IPS-11a (cell line): ENCODE measurements around the gene ENO3.
"Not testable (repeated sequence)": the region's sequence is repeated elsewhere in the genome, so short reads cannot be mapped to it uniquely, and the experiment has no call there.

ENCODE experiments used
- H3K4me3 ChIP-seq: one replicate; pipeline ENCODE4 v1.5.1; 2013; ENCODE audit warnings: low read depth, low read length, control low read depth

ENO3 gene

DNA sequence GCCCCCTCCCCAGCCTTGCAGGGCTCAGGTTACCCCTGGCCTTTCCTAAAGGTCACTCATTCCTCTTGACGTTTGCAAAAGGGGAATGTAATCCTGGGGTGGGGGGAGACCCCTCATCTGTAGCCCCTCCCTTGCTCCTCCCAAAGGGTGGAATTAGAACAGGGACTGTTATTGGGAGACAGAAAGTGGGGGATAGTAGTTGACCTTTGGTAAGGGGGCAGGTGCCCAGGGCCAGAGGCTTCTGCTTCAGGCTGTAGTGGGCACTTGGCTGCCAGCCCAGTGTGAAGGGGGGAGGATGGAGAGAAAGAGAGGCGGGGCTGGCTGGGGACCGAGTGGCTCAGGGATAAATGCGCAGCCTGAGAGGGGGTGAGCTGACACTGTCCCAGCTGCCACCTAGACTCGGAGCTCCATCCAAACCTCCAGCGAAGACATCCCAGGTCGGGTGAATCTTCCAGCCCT, at the start of gene ENO3:
Gene ENO3, plus strand, starts transcription at position 374 of the 459 bp plus-strand sequence. CDS start 711 bp downstream, outside the sequence.
- H3K4me3 ChIP-seq, result peak within 1 kb of the TSS; percentile 67

DNA sequence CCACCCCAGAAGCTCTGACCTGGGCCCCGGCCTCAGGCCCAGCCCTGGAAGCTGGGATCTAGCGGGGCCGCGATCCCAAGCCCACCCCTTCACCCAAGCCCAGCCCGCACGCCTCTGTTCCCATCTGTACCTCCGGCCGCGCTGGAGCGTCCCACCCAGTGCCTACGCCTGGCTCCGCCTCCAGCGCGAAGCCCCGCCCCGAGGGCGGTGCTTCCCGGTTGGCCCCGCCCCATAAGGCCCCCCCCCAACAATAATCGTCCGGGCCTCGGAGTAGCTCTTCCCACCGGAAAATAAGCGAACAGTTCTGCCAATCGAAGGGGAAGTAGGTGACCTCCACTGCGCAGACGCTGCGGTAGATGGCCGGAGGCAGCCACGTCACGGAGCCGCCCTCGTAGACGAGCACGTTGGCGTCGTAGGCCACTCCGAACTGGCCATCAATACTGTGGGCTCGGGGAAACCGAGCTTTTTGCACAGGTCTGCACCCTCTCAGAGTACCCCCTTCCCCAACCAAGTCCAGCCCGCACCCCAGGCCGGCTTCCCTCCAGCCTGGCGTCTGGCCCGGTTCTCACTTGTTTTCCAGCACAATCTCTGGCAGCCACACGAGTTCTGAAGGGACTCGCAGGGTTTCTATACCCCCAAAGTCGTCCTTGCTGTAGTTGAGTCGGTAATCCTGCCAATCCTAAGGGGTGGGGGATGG, 49.1 kb upstream of the ENO3 start:
- H3K4me3 ChIP-seq, result no peak overlapping the region

DNA sequence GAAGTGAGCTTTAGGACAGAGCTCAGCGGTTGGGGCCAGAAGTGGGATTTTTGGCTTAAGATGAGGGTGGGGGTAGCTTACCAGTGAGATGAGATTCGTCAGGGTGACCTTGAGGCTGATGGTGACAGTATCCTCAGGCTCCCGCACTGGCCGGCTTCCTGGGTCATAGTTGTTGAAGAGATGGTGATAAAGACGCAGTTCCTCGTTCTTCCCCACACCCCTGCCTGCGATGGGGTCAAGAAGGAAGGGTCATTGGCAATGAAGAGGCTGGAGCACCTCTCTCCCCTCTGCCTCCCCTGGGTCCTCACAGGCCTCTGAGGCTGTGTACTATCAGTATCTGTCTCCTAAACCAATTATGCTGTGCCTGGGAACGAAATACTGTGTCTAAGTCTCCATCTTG, 48.4 kb upstream of the ENO3 start:
- H3K4me3 ChIP-seq, result no peak overlapping the region

DNA sequence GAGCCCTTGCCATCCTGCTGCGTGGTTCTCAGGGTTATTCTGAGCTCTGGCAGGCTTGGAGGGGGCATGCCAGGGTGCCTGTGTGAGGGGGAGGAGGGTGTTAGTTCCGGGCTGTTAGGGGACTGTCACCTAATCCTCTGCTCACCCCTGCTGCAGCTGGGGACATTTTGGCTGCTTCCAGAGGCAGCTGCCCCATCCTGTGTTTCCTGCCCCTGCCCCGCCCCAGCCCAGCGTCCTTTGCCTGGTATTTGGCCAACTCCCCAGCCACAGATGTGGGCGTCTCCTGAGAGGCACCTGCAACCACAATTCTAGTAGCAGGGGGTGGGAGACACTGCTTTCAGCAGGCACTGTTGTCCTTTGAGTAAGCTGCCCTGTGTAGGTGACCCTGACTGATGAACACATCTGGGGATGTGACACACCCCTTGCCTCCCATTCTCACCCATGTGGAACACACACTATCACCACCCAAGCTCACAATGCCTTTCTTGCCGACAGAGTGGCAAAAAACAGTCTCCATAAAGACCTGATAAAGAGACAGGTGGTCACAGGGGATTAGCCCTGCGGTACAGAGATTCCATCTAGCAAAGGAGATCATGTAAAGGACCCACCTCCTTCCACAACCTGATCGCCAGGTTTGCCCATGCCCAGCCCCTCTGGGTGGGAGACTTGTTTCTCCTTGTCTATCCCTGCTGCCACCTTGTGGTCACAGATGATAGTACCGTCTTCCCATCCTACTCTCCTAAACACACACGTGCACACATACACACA, 47.7 kb upstream of the ENO3 start, which contains the start of gene CHRNE:
Gene CHRNE, minus strand, starts transcription at position 48 of the 768 bp plus-strand sequence. Its CDS starts 35 bp downstream, at position 13.
- H3K4me3 ChIP-seq, result no peak within 1 kb of the TSS

DNA sequence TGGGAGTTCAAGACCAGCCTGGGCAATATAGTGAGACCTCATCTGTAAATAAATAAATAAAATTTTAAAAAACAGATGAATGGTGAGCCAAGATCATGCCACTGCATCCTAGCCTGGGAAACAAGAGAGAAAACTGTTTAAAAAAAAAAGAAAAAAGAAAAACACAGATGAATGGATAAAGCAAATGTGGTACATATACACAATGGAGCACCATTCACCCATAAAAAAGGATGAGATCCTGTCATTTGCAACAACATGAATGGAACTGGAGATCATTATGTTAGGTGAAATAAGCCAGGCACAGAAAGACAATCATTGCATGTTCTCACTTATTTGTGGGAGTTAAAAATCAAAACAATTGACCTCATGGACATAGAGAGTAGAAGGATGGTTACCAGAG, 44.3 kb upstream of the ENO3 start:
- not testable (repeated sequence) for H3K4me3 ChIP-seq

DNA sequence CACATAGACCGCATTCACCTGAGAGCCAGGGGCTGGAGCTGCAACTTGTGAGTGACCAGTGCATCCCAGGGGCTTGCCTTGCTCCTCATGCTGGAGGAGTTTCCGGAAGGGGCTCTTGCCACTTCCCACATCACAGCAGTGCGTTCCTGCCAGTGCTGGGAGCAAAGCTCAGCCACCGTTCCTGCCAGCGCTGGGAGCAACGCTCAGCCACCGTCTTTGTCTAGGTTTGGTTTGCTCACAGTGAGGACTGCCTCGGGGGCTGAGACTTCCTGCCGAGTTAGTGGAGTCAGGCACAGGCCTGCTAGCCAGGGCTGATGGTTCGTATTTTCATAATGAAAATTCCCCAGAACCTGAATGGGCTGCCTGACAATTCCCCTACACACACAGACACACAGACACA, 42.6 kb upstream of the ENO3 start:
- no peak overlapping the region for H3K4me3 ChIP-seq

DNA sequence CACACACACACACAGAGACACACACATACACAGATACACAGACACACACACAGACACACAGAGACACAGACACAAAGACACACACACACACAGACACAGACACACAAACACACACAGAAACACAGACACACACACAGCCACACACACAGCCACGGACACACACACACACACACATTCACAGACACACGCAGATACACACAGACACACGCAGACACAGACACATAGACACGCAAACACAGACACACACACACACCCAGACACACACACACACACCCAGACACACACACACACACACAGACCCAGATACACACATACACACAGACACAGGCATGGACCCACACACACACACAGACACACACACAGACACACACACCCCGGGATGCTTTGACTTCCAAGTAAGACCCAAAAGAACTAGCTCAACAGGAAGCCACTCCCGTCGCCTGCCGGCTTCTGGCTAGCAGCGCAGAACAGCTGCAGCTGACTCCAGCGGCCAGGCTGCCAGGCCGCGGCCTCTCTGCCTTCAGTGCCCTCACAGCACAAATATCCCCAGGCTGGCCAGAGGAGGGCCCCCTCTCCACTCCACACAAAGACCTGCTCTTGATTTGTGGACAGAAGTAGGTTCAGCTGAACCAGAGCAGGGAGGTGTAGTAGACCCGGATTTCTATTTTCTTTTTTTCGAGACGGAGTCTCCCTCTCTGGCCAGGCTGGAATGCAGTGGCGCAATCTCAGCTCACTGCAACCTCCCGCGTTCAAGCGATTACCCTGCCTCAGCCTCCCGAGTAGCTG, 42.0 kb upstream of the ENO3 start:
- H3K4me3 ChIP-seq, result no peak overlapping the region

DNA sequence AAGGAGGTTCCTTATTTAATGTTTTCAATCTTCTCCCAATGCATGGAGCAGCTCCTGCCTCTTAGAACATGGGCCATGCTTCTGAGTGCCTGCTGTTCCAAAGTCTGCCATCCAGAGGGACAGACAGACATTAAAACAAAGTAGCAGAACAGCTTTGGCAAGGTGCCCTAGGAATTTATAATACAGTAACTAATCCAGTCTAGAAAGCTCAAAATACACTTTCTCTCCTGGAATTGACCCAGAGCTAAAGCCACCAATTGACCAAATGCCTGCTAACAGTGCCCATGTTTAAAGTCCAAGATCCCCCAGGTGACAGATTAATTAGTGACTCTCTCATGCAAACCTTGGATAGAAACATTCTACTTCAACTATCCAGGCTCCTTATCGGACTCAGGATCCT, 36.9 kb upstream of the ENO3 start:
- no peak overlapping the region for H3K4me3 ChIP-seq

DNA sequence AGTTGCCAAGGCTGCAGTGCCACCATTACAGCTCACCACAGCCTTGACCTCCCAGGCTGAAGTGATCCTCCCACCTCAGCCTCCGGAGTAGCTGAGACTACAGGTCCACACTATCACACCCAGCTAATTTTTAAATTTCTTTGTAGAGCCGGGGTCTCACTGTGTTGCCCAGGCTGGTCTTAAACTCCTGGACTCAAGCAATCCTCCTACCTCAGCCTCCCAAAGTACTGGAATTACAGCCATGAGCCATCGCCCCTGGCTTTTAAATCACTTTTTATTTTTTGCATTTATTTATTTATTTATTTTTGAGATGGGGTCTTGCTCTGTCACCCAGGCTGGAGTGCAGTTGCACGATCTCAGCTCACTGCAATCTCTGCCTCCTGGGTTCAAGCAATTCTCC, 36.4 kb upstream of the ENO3 start:
- not testable (repeated sequence) for H3K4me3 ChIP-seq

DNA sequence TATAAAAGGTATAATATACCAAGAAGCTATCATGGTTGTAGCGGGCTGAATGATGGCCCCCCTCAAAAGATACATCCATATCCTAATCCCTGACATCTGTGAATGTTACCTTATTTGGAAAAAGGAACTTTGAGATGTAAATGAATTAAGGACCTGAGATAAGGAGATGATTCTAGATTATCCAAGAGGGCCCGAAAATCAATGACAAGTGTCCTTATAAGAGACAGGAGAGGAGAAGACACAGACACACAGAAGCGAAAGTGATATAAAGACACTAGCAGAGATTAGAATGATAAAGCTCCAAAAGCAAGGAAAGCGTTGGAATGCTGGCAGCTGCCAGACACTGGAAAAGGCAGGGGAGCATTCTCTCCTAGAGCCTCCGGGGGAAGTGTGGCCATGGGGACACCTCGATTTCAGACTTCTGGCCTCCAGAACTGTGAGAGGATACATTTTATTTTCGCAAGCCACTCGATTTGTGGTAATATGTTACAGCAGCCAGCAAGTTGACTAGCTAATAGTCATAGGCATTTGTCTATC, 31.3 kb upstream of the ENO3 start:
- H3K4me3 ChIP-seq, result no peak overlapping the region

DNA sequence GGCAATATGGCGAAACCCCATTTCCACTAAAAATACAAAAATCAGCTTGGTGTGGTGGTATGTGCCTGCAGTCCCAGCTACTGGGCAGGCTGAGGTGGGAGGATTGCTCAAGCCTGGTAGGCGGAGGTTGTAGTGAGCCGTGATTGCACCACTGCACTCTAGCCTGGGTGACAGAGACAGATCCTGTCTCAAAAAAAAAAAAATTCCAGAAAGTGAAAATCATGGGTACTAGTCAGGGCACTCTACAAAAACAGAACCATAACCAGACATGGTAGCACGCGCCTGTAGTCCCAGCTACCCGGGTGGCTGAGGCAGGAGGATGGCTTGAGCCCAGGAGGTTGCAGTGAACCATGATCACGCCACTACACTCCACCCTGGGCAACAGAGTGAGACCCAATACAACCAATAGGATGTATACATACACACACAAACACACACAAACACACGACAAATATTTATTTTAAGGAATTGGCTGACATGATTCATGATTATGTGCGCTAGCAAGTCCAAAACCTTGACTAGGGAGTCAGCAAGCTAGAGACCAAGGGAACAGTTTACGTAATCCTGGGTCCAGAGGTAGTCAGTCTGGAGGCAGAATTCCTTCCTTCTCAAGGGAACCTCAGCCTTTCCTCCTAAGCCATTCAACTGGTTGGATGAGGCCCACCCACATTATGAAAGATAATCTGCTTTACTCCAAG, 30.4 kb upstream of the ENO3 start:
- no peak overlapping the region for H3K4me3 ChIP-seq

DNA sequence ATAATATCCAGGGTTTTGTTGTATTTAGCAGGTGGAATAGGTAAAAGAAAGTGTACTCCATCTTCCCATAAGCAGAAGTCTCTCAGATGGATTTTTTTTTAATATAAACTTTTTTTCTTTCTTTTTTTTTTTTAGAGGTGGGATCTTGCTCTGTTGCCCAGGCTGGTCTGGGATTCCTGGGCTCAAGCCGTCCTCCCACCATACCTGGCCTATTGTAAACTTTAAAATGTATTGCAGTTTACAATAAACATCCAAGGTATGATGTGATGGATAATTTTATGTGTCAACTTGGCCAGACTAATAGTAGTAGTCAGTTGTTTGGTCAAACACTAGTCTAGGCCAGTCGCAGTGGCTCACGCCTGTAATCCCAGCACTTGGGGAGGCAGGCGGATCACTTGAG, 29.6 kb upstream of the ENO3 start:
- H3K4me3 ChIP-seq, result no peak overlapping the region

DNA sequence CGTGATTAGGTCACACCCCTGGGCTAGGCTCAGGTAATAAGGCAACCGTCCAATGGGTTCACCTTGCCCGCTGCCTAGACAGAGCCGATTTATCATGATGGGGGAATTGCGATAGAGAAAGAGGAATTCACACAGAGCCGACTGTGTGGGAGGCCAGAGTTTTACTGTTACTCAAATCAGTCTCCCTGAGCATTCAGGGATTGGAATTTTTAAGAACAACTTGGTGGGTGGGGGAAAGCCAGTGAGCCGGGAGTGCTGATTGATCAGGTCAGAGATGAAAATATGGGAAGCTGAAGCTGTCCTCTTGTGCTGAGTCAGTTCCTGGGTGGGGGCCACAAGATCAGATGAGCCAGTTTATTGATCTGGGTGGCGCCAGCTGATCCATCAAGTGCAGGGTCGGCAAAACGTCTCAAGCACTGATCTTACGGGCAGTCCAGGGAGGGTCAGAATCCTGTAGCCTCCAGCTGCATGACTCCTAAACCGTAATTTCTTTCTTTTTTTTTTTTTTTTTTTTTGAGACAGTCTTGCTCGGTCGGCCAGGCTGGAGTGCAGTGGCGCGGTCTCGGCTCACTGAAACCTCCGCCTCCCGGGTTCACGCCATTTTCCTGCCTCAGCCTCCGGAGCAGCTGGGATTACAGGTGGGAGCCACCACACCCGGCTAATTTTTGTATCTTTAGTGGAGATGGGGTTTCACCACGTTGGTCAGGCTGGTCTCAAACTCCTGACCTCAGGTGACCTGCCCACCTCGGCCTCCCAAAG, 24.2 kb upstream of the ENO3 start:
- H3K4me3 ChIP-seq, result not testable (repeated sequence)

DNA sequence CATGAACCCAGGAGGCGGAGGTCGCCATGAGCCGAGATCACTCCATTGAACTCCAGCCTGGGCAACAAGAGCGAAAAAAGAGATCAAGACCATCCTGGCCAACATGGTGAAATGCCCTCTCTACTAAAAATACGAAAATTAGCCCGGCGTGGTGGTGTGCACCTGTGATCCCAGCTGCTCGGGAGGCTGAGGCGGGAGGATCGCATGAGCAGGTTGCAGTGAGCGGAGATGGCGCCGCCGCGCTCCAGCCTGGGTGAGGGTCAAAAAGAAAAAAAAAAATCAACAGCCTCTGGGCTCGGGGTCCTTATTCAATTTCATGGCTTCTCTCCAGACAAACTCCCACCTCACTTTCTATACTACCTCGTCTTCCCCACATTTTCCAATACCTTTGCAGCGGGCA, 22.0 kb upstream of the ENO3 start:
- H3K4me3 ChIP-seq, result no peak overlapping the region

DNA sequence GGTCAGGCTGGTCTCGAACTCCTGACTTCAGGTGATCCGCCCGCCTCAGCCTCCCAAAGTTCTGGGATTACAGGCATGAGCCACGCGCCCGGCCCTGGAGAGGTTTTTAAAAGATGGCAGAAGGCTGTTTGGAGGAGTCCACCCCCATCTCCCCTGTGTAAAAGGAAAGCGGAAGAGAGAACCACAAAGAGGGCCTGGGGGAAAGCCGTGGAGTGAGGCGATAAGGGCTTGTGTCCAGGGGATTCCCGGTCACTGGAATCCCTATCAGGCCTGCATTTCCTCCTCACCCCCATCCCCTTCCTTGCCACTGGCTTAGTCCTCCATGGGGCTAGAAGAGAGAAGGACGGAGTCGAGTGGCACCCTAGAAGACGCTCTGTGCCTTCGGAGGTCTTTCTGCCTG, 19.0 kb upstream of the ENO3 start, which contains the start of gene GP1BA:
Gene GP1BA, plus strand, starts transcription at position 315 of the 400 bp plus-strand sequence. CDS start 328 bp downstream, outside the sequence.
- H3K4me3 ChIP-seq, result no peak within 1 kb of the TSS

DNA sequence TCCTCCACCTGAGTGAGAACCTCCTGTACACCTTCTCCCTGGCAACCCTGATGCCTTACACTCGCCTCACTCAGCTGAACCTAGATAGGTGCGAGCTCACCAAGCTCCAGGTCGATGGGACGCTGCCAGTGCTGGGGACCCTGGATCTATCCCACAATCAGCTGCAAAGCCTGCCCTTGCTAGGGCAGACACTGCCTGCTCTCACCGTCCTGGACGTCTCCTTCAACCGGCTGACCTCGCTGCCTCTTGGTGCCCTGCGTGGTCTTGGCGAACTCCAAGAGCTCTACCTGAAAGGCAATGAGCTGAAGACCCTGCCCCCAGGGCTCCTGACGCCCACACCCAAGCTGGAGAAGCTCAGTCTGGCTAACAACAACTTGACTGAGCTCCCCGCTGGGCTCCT, 18.2 kb upstream of the ENO3 start:
- no peak overlapping the region for H3K4me3 ChIP-seq

DNA sequence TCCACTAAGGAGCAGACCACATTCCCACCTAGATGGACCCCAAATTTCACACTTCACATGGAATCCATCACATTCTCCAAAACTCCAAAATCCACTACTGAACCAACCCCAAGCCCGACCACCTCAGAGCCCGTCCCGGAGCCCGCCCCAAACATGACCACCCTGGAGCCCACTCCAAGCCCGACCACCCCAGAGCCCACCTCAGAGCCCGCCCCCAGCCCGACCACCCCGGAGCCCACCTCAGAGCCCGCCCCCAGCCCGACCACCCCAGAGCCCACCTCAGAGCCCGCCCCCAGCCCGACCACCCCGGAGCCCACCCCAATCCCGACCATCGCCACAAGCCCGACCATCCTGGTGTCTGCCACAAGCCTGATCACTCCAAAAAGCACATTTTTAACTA, 17.3 kb upstream of the ENO3 start:
- no peak overlapping the region for H3K4me3 ChIP-seq

DNA sequence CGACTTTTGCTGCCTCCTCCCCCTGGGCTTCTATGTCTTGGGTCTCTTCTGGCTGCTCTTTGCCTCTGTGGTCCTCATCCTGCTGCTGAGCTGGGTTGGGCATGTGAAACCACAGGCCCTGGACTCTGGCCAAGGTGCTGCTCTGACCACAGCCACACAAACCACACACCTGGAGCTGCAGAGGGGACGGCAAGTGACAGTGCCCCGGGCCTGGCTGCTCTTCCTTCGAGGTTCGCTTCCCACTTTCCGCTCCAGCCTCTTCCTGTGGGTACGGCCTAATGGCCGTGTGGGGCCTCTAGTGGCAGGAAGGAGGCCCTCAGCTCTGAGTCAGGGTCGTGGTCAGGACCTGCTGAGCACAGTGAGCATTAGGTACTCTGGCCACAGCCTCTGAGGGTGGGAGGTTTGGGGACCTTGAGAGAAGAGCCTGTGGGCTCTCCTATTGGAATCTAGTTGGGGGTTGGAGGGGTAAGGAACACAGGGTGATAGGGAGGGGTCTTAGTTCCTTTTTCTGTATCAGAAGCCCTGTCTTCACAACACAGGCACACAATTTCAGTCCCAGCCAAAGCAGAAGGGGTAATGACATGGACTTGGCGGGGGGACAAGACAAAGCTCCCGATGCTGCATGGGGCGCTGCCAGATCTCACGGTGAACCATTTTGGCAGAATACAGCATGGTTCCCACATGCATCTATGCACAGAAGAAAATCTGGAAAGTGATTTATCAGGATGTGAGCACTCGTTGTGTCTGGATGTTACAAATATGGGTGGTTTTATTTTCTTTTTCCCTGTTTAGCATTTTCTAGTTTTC, 16.5 kb upstream of the ENO3 start:
- H3K4me3 ChIP-seq, result no peak overlapping the region

DNA sequence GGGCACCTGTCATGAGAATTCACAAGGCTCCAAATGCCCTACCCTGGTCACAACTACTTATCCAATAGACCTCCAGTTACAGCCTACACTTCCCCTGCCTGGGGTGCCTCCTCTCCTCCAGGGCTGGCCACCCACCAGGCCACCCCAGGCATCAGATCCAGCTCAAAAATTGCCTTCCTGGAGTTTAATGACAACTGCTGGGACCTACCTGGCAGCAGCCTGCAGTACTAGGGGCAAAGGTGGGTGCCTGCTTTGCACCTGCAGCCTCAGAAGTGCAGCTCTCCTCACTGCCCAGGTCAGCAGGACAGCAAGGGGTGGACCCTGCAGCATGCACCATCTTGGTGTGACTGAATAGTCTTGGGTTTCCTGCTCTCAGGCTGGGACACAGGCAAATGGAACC, 15.3 kb upstream of the ENO3 start:
- H3K4me3 ChIP-seq, result no peak overlapping the region
